GM23338 (cell line): ENCODE results near the gene OR1E2.

Experiments
- CREB1 ChIP-seq: fragments of 250-450 bp; sonication (Bioruptor Pico); IDR thresholded peaks from 2 replicates; pipeline ENCODE4 v1.5.0; 2020; ENCODE audit warnings: low read depth, mild to moderate bottlenecking, moderate library complexity
- ETS1 ChIP-seq: IDR thresholded peaks from 2 replicates; pipeline ENCODE4 v1.6.1; 2016; ENCODE audit warnings: antibody characterized with exemption
- EZH2 ChIP-seq: fragments of 200-600 bp; sonication (generic); IDR thresholded peaks from one replicate; pipeline ENCODE4 v1.8.0; 2017; ENCODE audit warnings: antibody characterized with exemption, mild to moderate bottlenecking, low read depth; ENCODE audit not compliant: unreplicated experiment
- EZH2phosphoT487 ChIP-seq: fragments of 200-600 bp; sonication (generic); IDR thresholded peaks from one replicate; pipeline ENCODE4 v1.8.1; 2018; ENCODE audit warnings: antibody characterized with exemption; ENCODE audit not compliant: unreplicated experiment
- JUNB ChIP-seq: IDR thresholded peaks from one replicate; pipeline ENCODE4 v1.6.1; 2016; ENCODE audit warnings: antibody characterized with exemption; ENCODE audit not compliant: unreplicated experiment
- POLR2AphosphoS5 ChIP-seq: IDR thresholded peaks from 2 replicates; pipeline ENCODE4 v1.6.1; 2016; ENCODE audit warnings: antibody characterized with exemption, low read depth
- ZNF114 ChIP-seq: fragments of 250-450 bp; sonication (Bioruptor Pico); IDR thresholded peaks from 2 replicates; pipeline ENCODE4 v1.5.0; 2020; ENCODE audit warnings: mild to moderate bottlenecking, moderate library complexity
- ZNF331 ChIP-seq: fragments of 250-450 bp; sonication (Bioruptor Pico); IDR thresholded peaks from 2 replicates; pipeline ENCODE4 v1.5.0; 2020; ENCODE audit warnings: low read depth, mild to moderate bottlenecking, moderate library complexity
- ZNF462 ChIP-seq: fragments of 250-450 bp; sonication (Bioruptor Pico); IDR thresholded peaks from 2 replicates; pipeline ENCODE4 v1.5.0; 2020; ENCODE audit warnings: mild to moderate bottlenecking, moderate library complexity
- TF ChIP-seq, protein P1 (sequence below), 2 experiments: fragments of 200-600 bp in 1 of 2; sonication (generic) in 1 of 2; conservative IDR thresholded peaks; 2 replicates each; pipeline versions ENCODE4 v1.5.1 to v1.6.1; 2016 to 2017; ENCODE audit warnings: antibody characterized with exemption in 2 of 2, low read depth in 2 of 2, mild to moderate bottlenecking in 2 of 2, moderate library complexity in 1 of 2
- TF ChIP-seq, protein P2 (sequence below): IDR thresholded peaks from one replicate; pipeline ENCODE4 v1.6.1; 2018; ENCODE audit warnings: antibody characterized with exemption; ENCODE audit not compliant: unreplicated experiment

DNA sequence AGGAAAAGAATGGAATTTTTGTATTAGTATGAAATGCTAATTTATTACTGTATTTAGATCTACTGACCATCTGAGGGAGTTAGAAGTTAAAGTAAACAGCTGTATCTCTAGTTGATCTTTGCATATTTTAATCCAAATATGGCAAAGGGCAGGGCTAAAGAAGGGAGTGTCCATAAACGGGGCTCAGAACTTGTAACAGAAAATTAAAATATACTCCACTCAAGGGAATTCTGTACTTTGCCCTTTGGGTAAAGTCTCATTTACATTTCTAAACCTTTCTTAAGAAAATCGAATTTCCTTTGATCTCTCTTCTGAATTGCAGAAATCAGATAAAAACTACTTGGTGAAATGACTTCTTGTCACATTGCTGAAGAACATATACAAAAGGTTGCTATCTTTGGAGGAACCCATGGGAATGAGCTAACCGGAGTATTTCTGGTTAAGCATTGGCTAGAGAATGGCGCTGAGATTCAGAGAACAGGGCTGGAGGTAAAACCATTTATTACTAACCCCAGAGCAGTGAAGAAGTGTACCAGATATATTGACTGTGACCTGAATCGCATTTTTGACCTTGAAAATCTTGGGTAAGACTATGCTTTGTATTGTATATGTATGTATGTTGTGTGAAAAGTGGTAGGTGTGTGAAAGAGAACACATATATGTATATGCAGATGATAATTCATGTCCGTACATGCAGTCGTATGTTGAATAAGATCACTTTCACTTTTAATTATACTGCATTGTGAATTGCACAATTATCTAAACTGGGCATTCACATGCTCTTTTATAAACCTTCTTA is 42.4 kb upstream of the OR1E2 start, which contains the start of gene ASPA:
- TF ChIP-seq, protein P1, sequence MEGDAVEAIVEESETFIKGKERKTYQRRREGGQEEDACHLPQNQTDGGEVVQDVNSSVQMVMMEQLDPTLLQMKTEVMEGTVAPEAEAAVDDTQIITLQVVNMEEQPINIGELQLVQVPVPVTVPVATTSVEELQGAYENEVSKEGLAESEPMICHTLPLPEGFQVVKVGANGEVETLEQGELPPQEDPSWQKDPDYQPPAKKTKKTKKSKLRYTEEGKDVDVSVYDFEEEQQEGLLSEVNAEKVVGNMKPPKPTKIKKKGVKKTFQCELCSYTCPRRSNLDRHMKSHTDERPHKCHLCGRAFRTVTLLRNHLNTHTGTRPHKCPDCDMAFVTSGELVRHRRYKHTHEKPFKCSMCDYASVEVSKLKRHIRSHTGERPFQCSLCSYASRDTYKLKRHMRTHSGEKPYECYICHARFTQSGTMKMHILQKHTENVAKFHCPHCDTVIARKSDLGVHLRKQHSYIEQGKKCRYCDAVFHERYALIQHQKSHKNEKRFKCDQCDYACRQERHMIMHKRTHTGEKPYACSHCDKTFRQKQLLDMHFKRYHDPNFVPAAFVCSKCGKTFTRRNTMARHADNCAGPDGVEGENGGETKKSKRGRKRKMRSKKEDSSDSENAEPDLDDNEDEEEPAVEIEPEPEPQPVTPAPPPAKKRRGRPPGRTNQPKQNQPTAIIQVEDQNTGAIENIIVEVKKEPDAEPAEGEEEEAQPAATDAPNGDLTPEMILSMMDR (conservative IDR thresholded peaks at IDR 0.05; ENCODE audit: low read depth in 2 of 2) = no peak
- no peak for TF ChIP-seq POLR2AphosphoS5
- TF ChIP-seq, protein P2, sequence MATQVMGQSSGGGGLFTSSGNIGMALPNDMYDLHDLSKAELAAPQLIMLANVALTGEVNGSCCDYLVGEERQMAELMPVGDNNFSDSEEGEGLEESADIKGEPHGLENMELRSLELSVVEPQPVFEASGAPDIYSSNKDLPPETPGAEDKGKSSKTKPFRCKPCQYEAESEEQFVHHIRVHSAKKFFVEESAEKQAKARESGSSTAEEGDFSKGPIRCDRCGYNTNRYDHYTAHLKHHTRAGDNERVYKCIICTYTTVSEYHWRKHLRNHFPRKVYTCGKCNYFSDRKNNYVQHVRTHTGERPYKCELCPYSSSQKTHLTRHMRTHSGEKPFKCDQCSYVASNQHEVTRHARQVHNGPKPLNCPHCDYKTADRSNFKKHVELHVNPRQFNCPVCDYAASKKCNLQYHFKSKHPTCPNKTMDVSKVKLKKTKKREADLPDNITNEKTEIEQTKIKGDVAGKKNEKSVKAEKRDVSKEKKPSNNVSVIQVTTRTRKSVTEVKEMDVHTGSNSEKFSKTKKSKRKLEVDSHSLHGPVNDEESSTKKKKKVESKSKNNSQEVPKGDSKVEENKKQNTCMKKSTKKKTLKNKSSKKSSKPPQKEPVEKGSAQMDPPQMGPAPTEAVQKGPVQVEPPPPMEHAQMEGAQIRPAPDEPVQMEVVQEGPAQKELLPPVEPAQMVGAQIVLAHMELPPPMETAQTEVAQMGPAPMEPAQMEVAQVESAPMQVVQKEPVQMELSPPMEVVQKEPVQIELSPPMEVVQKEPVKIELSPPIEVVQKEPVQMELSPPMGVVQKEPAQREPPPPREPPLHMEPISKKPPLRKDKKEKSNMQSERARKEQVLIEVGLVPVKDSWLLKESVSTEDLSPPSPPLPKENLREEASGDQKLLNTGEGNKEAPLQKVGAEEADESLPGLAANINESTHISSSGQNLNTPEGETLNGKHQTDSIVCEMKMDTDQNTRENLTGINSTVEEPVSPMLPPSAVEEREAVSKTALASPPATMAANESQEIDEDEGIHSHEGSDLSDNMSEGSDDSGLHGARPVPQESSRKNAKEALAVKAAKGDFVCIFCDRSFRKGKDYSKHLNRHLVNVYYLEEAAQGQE = no peak
- TF ChIP-seq JUNB = no peak
- TF ChIP-seq EZH2 = no peak
- no peak for TF ChIP-seq EZH2phosphoT487
- no peak for TF ChIP-seq CREB1 (CRISPR knock-in tag)
- TF ChIP-seq ETS1 = no peak
- TF ChIP-seq ZNF114 (CRISPR knock-in tag) = no peak
- TF ChIP-seq ZNF462 (CRISPR knock-in tag) = no peak
- no peak for TF ChIP-seq ZNF331
